K562 (cell line): ENCODE measurements around the gene SCNN1A. TPM values are rescaled to one million over a fixed set of nuclear protein-coding genes. Genes with fewer than 3 reads are reported as not detected.

Experiments used
- ATAC-seq: fragments of 200-7000 bp; cut with Tn5 transposase; 3 replicates; pipeline ENCODE4 v1.9.1; 2020; ENCODE audit warnings: moderate library complexity
- BruUV-seq: library from RNA; stranded (reverse); fragments of 400-500 nt; replicated peaks from 2 replicates; lab custom pipeline; 2021; lab: Mats Ljungman, UMichigan
- CTCF ChIA-PET: fragments of 300-600 bp; formaldehyde crosslinking; extraction: SDS; loops from one replicate; lab custom pipeline; 2021; ENCODE audit warnings: low intra/inter-chr PET ratio; lab: Yijun Ruan, JAX
- POLR2A ChIA-PET: fragments of 300-600, 350-650 bp; sonication (Branson Sonifier 250); formaldehyde crosslinking; extraction: SDS; loops from one replicate; lab custom pipeline; 2021; ENCODE audit warnings: antibody characterized with exemption, inconsistent platforms; lab: Yijun Ruan, JAX
- DNase-seq, 4 experiments: peaks; one replicate each; pipeline versions ENCODE4 v3.0.0 to v3.0.0-alpha.2; 2011 to 2018; ENCODE audit warnings: low spot score in 3 of 4, mixed read lengths in 3 of 4; ENCODE audit errors: extremely low read depth in 1 of 4
- FAIRE-seq: peaks from 2 replicates; lab custom pipeline; 2011; peaks lifted over from hg19 to GRCh38; lab: Jason Lieb, UNC
- H2AFZ ChIP-seq: 2 replicates; pipeline ENCODE4 v1.6.0; 2011; ENCODE audit warnings: low read depth, low read length, control low read depth, inconsistent platforms
- H3K27ac ChIP-seq: fragments of 200-600 bp; 3 replicates; pipeline ENCODE4 v1.8.0; 2011; ENCODE audit warnings: low read depth, mild to moderate bottlenecking, control low read depth, inconsistent platforms, low read length, moderate library complexity, mixed read lengths; ENCODE audit errors: extremely low read depth
- H3K27me3 ChIP-seq, 2 experiments: fragments of 300-600 bp in 1 of 2; 2 replicates in 1 of 2; 3 replicates in 1 of 2; pipeline versions ENCODE4 v1.6.0 to v1.8.0; 2011; ENCODE audit warnings: inconsistent platforms in 2 of 2, low read length in 2 of 2, mild to moderate bottlenecking in 1 of 2, mixed read lengths in 1 of 2, moderate library complexity in 1 of 2; ENCODE audit not compliant: control insufficient read depth in 2 of 2, insufficient read depth in 2 of 2
- H3K36me3 ChIP-seq: fragments of 300-600 bp; 3 replicates; pipeline ENCODE4 v1.8.0; 2011; ENCODE audit warnings: mild to moderate bottlenecking, low read length, inconsistent platforms; ENCODE audit not compliant: control insufficient read depth, insufficient read depth
- H3K4me1 ChIP-seq, 2 experiments: fragments of 200-600 bp in 1 of 2; replicated peaks in 1 of 2; 2 replicates in 1 of 2; 3 replicates in 1 of 2; pipeline versions ENCODE4 v1.5.1 to v1.8.0; 2011; ENCODE audit warnings: inconsistent platforms in 2 of 2, low read length in 2 of 2, mild to moderate bottlenecking in 1 of 2, mixed read lengths in 1 of 2, moderate library complexity in 1 of 2; ENCODE audit not compliant: control insufficient read depth in 2 of 2, insufficient read depth in 2 of 2
- H3K4me2 ChIP-seq: 2 replicates; pipeline ENCODE4 v1.6.1; 2011; ENCODE audit warnings: low read length, control low read depth, inconsistent platforms, mixed read lengths; ENCODE audit not compliant: insufficient read depth
- H3K4me3 ChIP-seq: fragments of 200-600 bp; sonication (generic), shearing (Covaris generic); 2 replicates; pipeline ENCODE4 v1.5.1; 2016; ENCODE audit warnings: control low read depth, inconsistent platforms
- H3K79me2 ChIP-seq: fragments of 200-600 bp; 3 replicates; pipeline ENCODE4 v1.8.0; 2011; ENCODE audit warnings: low read length, inconsistent platforms; ENCODE audit not compliant: control insufficient read depth, insufficient read depth
- H3K9ac ChIP-seq, 2 experiments: 2 replicates each; pipeline versions ENCODE4 v1.6.0 to v1.6.1; 2011; ENCODE audit warnings: low read depth in 2 of 2, low read length in 2 of 2, control low read depth in 1 of 2, inconsistent platforms in 1 of 2, mild to moderate bottlenecking in 1 of 2, mixed read lengths in 1 of 2; ENCODE audit not compliant: insufficient read depth in 1 of 2
- H3K9me1 ChIP-seq: one replicate; pipeline ENCODE4 v1.6.0; 2011; ENCODE audit warnings: inconsistent platforms, mild to moderate bottlenecking, low read length, moderate library complexity; ENCODE audit not compliant: control insufficient read depth, insufficient read depth
- H3K9me3 ChIP-seq: replicated peaks from 2 replicates; pipeline ENCODE4 v1.5.1; 2011; ENCODE audit warnings: low read depth, low read length, inconsistent platforms; ENCODE audit not compliant: control insufficient read depth, insufficient read depth
- H4K20me1 ChIP-seq: replicated peaks from 2 replicates; pipeline ENCODE4 v1.6.1; 2011; ENCODE audit warnings: low read length, inconsistent platforms, mixed read lengths; ENCODE audit not compliant: control insufficient read depth, insufficient read depth
- CBFA2T3 ChIP-seq: fragments of 450-650 bp; IDR thresholded peaks from 2 replicates; pipeline ENCODE4 v1.6.1; 2017
- HNRNPK ChIP-seq: fragments of 200-400 bp; formaldehyde crosslinking; IDR thresholded peaks from one replicate; pipeline ENCODE4 v1.6.1; 2018; ENCODE audit warnings: mild to moderate bottlenecking, low read depth, low read length; ENCODE audit not compliant: poor library complexity, severe bottlenecking
- NEUROD1 ChIP-seq: fragments of 150-350 bp; IDR thresholded peaks from 2 replicates; pipeline ENCODE4 v1.6.1; 2014; ENCODE audit warnings: borderline replicate concordance, low read length, low read depth; ENCODE audit not compliant: partially characterized antibody
- NR3C1 ChIP-seq: sonication (generic); formaldehyde crosslinking; IDR thresholded peaks from 2 replicates; pipeline ENCODE4 v1.8.1; 2022; ENCODE audit warnings: missing genetic modification reagents
- PHTF2 ChIP-seq: fragments of 250-450 bp; sonication (Bioruptor Pico); IDR thresholded peaks from 2 replicates; pipeline ENCODE4 v1.5.0; 2021; ENCODE audit warnings: mild to moderate bottlenecking
- SAFB ChIP-seq: fragments of 200-400 bp; formaldehyde crosslinking; IDR thresholded peaks from 2 replicates; pipeline ENCODE4 v1.6.1; 2017; ENCODE audit warnings: low read depth, low read length, borderline replicate concordance
- ZBTB40 ChIP-seq, 2 experiments: fragments of 450-650 bp in 1 of 2; sonication (generic) in 1 of 2; formaldehyde crosslinking in 1 of 2; IDR thresholded peaks; 2 replicates each; pipeline versions ENCODE4 v1.7.1 to v1.9.0; 2016 to 2022; ENCODE audit warnings: inconsistent platforms in 1 of 2, mild to moderate bottlenecking in 1 of 2, missing genetic modification reagents in 1 of 2
- ZBTB5 ChIP-seq: fragments of 450-650 bp; IDR thresholded peaks from 2 replicates; pipeline ENCODE4 v1.6.1; 2017; ENCODE audit warnings: antibody characterized with exemption
- ZNF253 ChIP-seq: fragments of 250-450 bp; sonication (Bioruptor Pico); conservative IDR thresholded peaks from 2 replicates; pipeline ENCODE4 v1.6.1; 2021; ENCODE audit warnings: mild to moderate bottlenecking
- WGBS: fragments of 100-300 bp; shearing (Covaris generic); methylation state at CpG from one replicate; pipeline ENCODE4 v1.1.6; 2016; ENCODE audit warnings: low coverage, mixed read lengths; ENCODE audit not compliant: insufficient coverage; ENCODE audit errors: missing lambda C conversion rate; 5-methylcytosine and 5-hydroxymethylcytosine counted together
- in situ Hi-C: fragments of 300-500 bp; cut with MboI; formaldehyde crosslinking; loops from 4 replicates; pipeline ENCODE4 v1.15.0; 2018; ENCODE audit warnings: inconsistent platforms, mixed read lengths
- intact Hi-C: fragments of 100-400 bp; cut with micrococcal nuclease; formaldehyde crosslinking; loops from 2 replicates; pipeline ENCODE4 v1.14.2; 2022
- polyA plus RNA-seq, 8 experiments: library from polyadenylated mRNA; depleted of rRNA in 4 of 8; stranded (reverse) in 5 of 8; unstranded in 3 of 8; fragments of >200 nt; fragmentation: Nextera tagmentation in 2 of 8; fragmentation: Illumina TruSeq in 1 of 8; extraction: Ambion mirVana in 2 of 8; extraction: Trizol in 1 of 8; gene quantifications; 2 replicates each; pipeline versions ENCODE4 v1.2.1 to v1.2.3, GENCODE V29; 2011 to 2014; ENCODE audit warnings: inconsistent platforms in 1 of 8, missing spikeins in 1 of 8
- total RNA-seq, 7 experiments: library from RNA; depleted of rRNA in 6 of 7; stranded (reverse); fragments of >200 nt in 6 of 7; fragmentation: Illumina TruSeq in 2 of 7; extraction: Trizol in 2 of 7; gene quantifications; 2 replicates each; pipeline versions ENCODE4 v1.2.1 to v1.2.3, GENCODE V29; 2011 to 2021; ENCODE audit warnings: low replicate concordance in 1 of 7

The SCNN1A gene
- total and polyA plus RNA-seq, 9 of the 15 experiments (the other 6 are each of a cell fraction or from before 2014, with no cell fraction given): 0.15 to 0.49 (median 0.32) TPM; not detected in 5

- ATAC-seq (no peak), DNase-seq (no peak), FAIRE-seq (peak; percentile 29)
- ChIA-PET POLR2A (no interaction called here), CTCF (no interaction called here)
- Histone ChIP-seq H3K27ac (no peak overlapping the region), H3K27me3 (no peaks in the 10 kb centered on the region), H3K9me1 (no peaks in the 10 kb centered on the region), H3K4me3 (no peak overlapping the region), H3K9me3 (no peaks in the 10 kb centered on the region), H3K4me1 (peaks cover 12 to 28% of the 10 kb centered on the region in 2 experiments; a peak in 4 of 5 replicates), H3K9ac (peak overlapping the region in 1 of 2 experiments; percentile 45; a peak in 1 of 4 replicates), H3K36me3 (no peaks in the 10 kb centered on the region), H4K20me1 (no peaks in the 10 kb centered on the region), H2AFZ (no peak overlapping the region), H3K79me2 (no peaks in the 10 kb centered on the region), H3K4me2 (no peak overlapping the region)
- intact Hi-C loops: no loop called here
- in situ Hi-C loops: no loop called here
- no TSS peak for BruUV-seq
- no peak for TF ChIP-seq ZNF253 (CRISPR knock-in tag)
- TF ChIP-seq SAFB: no peak
- TF ChIP-seq PHTF2 (CRISPR knock-in tag): no peak
- no peak for TF ChIP-seq NR3C1 (CRISPR knock-in tag)
- TF ChIP-seq NEUROD1: no peak
- no peak for TF ChIP-seq ZBTB40 (IDR thresholded peaks at IDR 0.05)
- no peak for TF ChIP-seq ZBTB40 (CRISPR knock-in tag; IDR thresholded peaks at IDR 0.05)
- TF ChIP-seq CBFA2T3: no peak
- no peak for TF ChIP-seq HNRNPK
- no peak for TF ChIP-seq ZBTB5
- 75% methylated on average over 4 of the region's 4 CpGs for WGBS
These were observed 2.3 kb upstream of the SCNN1A start for GRCh38 chr12:6377667-6377994.
